Germinal center (tissue), 1 donor: ENCODE data around the gene TFF2.

Experiments used
- DNase-seq: peaks from one replicate; pipeline ENCODE4 v3.0.0; 2012; ENCODE audit warnings: mixed read lengths, low spot score

The TFF2 gene

DNA sequence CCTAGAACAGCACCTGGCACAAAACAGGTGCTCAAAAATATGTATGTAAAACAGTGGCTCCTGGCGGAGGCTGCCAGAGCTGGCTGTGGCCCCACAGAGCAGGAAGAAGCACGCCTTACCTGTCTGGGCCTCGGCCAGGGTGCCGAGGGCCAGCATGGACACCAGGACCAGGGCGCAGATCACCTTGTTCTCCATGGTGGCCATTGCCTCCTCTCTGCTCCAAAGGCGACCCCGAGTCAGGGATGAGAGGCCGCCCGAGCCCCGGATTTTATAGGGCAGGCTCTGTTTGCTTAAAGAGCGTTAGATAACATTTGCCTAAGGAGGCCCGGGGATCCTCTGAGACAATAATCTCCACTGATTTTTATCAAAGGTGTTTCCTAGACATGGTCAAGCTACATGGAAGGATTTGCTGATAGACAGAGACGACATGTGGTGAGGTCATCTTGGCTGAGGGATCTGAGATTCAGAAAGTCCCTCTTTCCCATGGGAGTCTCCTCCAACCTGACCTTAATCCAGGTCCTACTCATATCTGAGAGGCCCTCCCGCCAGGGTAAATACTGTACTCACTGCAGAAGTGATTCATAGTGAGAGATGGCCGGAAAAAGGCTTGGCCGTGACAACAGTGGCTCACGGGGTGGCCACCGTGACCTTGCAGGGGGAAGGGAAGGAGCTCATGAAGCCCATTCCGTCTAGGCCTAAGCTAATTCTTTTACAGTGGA is 15.7 kb upstream of the TFF2 start, which contains the start of gene TFF1:
TSS of gene TFF1 (minus strand) at position 244 of the 719 bp plus-strand sequence. CDS start at position 204, 40 bp downstream.
- no peak for DNase-seq

GRCh38 chr21:42365770-42366169 is 15.0 kb upstream of the TFF2 start:
- no peak for DNase-seq

GRCh38 chr21:42364304-42364865 is 13.6 kb upstream of the TFF2 start:
- DNase-seq = no peak

GRCh38 chr21:42363312-42363711 is 12.5 kb upstream of the TFF2 start:
- no peak for DNase-seq

GRCh38 chr21:42362700-42363099 is 11.9 kb upstream of the TFF2 start:
- no peak for DNase-seq

GRCh38 chr21:42362198-42362597 is 11.4 kb upstream of the TFF2 start:
- no peak for DNase-seq

DNA sequence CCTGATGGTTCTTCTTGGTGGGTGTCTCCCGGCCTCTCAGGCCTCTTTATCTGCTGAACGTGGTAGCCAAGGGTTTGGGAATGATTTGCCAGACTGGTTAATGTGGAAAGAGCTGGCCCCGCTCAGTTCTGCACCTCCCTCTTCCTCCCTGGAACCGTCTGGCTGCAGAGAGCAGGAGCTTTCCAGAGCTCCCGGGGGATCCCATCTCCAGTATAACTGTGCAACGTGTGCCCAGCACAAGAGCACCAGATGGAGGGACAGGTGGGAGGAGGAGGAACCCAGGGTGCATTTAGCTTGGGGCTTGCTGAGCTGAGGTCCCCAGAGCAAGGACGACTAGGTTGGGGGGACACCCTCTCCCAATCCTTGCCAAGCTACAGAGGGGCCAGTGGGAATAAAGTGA is 10.5 kb upstream of the TFF2 start:
- no peak for DNase-seq

- DNase-seq = no peak
Measured at GRCh38 chr21:42360317-42360716, 9.5 kb upstream of the TFF2 start.

- DNase-seq = no peak
Measured at GRCh38 chr21:42358937-42359336, 8.1 kb upstream of the TFF2 start.

- DNase-seq = no peak
Measured at GRCh38 chr21:42358261-42358660, 7.5 kb upstream of the TFF2 start.

- no peak for DNase-seq
Measured at GRCh38 chr21:42357307-42357706, 6.5 kb upstream of the TFF2 start.

DNA sequence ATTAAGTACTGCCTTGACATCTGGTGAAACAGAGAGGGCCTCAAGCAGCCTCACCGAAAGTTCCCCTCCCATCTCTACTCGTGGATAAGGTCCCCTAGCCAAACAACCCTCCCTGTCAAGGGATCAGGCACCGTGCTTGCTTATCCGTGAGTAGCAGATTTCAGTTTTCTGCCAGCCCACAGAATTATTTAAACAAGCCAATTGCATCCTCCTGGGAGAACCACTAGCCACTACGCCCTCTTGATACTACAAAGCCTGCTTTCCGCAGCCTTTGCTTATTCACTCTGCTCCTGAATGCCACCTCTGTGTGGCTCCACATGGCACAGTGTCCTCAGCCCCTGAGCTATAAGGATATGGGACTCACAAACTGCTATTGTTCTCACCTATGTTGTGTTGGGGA is 5.9 kb upstream of the TFF2 start:
- no peak for DNase-seq

- no peak for DNase-seq
Measured at GRCh38 chr21:42356046-42356445, 5.3 kb upstream of the TFF2 start.

GRCh38 chr21:42353623-42354022 is 2.8 kb upstream of the TFF2 start:
- no peak for DNase-seq

- DNase-seq = no peak
Measured at GRCh38 chr21:42352441-42353095, 1.8 kb upstream of the TFF2 start.

DNA sequence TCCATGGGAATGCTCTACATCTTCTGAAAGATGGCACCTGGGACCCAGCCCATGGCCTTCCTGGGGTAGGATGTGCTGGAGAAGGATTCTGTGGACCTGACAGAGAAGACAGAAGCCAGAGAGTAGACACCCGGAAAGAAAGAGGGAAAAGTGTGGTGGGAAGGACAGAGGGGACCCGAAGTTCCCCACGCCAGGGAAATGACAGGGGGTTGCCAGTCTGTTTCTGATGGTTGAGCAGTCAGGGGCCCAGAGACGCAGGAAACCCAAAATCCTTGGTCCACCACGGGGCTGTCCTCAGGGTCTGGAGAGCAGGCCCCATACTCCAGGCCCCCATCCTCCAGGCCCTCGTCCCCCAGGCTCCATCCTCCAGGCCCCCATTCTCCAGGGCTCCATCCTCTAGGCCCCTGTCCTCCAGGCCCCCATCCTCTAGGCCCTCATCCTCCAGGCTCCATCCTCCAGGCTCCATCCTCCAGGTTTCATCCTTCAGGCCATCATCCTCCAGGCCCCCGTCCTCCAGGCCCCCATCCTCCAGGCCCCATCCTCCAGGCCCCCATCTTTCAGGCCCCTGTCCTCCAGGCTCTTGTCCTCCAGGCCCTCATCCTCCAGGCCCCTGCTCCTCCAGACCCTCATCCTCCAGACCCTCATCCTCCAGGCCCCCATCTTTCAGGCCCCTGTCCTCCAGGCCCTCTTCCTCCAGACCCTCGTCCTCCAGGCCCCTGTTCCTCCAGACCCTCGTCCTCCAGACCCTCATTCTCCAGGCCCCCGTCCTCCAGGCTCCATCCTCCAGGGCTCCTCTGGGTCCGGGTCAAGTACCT is 1.0 kb upstream of the TFF2 start:
- no peak for DNase-seq

DNA sequence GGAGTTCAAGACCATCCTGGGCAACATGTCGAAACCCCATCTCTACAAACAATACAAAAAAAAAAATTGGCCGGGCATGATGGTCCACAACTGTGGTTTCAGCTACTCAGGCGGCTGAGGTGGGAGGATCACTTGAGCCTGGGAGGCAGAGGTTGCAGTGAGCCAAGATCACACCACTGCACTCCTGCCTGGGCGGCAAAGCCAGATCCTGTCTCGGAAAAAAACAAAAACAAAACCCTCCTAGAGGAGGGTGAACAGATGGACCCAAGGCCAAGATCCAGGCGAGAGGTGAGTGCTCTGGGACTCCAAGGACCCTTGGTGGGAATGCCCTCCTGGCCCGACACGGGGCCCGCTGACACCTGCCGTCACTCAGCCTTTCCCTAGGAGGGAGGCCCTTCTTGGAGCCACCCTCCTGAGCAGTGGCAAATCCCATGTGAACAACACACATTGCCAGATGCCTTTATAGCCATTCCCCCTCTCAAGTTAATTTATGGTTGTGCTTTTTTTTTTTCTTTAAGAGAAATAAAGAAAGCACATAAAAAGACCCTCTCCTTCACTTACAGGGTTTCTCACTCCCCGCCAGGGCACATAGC is 380 bp downstream of the TFF2 start:
- DNase-seq = no peak

DNA sequence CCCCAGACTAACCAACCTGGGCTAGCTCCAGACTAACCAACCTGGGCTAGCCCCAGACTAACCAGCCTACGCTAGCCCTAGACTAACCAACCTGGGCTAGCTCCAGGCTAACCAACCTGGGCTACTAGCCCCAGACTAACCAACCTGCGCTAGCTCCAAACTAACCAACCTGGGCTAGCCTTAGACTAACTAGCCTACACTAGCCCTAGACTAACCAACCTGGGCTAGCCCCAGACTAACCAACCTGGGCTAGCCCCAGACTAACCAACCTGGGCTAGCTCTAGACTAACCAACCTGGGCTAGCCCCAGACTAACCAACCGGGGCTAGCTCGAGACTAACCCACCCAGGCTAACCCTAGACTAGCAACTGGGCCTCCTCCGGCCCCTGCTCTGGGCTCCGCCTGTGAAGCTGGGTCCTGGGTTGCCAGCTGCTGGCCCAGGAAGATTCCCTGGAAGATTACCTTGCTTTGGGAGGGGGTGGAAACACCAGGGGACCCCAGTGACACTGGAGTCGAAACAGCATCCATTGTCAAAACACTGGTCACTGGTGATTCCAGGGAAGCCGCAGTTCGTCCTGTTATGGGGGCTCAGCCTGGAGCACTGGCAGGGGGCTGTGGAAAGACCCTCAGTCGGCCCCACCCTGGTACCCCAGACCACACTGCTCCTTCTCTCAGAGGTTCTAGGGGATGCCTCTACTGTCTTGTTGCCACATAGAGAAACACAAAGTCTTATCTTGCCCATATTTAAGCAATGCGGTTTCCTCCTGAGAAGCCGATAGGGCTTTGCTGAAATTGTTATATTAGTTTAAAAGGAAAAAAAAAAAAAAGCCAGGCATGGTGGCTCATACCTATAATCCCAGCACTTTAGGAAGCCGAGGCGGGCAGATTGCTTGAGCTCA is 1.1 kb downstream of the TFF2 start:
- no peak for DNase-seq

- DNase-seq = no peak
Measured at GRCh38 chr21:42348762-42349161, 2.0 kb downstream of the TFF2 start.

DNA sequence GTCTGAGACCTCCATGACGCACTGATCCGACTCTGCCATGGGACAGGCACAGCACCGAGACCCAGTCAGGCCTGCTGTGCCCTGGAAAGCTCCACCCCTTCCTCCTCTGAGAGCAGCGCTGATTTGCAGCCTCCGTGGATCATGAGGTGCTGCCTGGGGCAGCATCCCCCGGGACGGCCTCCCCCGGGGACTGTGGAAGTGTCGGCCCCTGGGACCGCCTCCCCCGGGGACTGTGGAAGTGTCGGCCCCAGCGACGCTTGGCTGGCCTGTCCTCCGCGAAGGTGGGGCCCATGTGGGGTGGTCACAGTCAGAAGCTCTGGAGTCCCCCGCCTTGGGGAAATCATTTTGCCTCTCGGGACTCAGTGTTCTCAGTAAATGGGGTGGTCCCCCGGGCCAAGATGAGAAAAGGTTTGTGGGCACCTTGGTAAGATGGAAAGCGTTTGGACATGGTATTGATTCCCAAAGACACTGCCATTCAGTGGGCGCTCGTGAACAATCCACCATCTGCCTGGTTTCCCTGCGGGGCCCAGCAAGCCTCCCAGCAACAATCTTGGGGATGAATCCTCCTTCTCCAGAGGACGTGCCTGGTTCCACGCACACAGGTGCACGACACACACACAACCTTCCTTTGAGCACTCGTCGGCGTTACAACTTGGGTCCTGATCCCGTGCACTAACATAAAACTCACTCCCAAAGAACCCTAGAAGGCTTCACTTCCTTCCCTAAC is 3.0 kb downstream of the TFF2 start:
- DNase-seq = no peak
